ENCODE measurements around the gene IGSF3.
"Not testable (repeated sequence)": the region's sequence is repeated elsewhere in the genome, so short reads cannot be mapped to it uniquely, and the experiment has no call there.

DNA sequence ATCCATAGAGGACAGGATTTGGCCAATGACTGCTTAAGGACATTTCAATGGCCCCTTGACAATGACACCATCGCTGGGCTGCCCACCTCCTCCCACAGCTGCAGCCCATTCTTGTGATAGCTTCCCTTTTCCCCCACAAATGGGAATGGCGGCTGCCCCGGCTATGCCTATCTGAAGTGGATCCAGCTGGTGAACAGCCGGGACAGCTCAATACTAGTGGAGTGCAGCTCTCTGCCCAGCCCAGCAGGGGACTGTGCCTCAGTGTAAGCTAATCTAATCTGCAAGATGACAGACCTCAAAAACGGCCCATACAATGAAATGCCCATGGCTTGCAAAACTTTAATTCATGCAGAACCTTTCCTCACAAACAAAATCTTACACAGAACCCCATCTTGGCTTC lies 49.7 kb downstream of the IGSF3 start:
- TF ChIP-seq, protein P1, sequence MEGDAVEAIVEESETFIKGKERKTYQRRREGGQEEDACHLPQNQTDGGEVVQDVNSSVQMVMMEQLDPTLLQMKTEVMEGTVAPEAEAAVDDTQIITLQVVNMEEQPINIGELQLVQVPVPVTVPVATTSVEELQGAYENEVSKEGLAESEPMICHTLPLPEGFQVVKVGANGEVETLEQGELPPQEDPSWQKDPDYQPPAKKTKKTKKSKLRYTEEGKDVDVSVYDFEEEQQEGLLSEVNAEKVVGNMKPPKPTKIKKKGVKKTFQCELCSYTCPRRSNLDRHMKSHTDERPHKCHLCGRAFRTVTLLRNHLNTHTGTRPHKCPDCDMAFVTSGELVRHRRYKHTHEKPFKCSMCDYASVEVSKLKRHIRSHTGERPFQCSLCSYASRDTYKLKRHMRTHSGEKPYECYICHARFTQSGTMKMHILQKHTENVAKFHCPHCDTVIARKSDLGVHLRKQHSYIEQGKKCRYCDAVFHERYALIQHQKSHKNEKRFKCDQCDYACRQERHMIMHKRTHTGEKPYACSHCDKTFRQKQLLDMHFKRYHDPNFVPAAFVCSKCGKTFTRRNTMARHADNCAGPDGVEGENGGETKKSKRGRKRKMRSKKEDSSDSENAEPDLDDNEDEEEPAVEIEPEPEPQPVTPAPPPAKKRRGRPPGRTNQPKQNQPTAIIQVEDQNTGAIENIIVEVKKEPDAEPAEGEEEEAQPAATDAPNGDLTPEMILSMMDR (conservative IDR thresholded peaks at IDR 0.05; ENCODE audit: low read depth in 2 of 2) = not testable (repeated sequence)
- TF ChIP-seq, protein P2, sequence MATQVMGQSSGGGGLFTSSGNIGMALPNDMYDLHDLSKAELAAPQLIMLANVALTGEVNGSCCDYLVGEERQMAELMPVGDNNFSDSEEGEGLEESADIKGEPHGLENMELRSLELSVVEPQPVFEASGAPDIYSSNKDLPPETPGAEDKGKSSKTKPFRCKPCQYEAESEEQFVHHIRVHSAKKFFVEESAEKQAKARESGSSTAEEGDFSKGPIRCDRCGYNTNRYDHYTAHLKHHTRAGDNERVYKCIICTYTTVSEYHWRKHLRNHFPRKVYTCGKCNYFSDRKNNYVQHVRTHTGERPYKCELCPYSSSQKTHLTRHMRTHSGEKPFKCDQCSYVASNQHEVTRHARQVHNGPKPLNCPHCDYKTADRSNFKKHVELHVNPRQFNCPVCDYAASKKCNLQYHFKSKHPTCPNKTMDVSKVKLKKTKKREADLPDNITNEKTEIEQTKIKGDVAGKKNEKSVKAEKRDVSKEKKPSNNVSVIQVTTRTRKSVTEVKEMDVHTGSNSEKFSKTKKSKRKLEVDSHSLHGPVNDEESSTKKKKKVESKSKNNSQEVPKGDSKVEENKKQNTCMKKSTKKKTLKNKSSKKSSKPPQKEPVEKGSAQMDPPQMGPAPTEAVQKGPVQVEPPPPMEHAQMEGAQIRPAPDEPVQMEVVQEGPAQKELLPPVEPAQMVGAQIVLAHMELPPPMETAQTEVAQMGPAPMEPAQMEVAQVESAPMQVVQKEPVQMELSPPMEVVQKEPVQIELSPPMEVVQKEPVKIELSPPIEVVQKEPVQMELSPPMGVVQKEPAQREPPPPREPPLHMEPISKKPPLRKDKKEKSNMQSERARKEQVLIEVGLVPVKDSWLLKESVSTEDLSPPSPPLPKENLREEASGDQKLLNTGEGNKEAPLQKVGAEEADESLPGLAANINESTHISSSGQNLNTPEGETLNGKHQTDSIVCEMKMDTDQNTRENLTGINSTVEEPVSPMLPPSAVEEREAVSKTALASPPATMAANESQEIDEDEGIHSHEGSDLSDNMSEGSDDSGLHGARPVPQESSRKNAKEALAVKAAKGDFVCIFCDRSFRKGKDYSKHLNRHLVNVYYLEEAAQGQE (IDR thresholded peaks at IDR 0.05; ENCODE audit: unreplicated experiment) = not testable (repeated sequence)
